ENCODE measurements around the gene CEND1.

CEND1 gene

DNA sequence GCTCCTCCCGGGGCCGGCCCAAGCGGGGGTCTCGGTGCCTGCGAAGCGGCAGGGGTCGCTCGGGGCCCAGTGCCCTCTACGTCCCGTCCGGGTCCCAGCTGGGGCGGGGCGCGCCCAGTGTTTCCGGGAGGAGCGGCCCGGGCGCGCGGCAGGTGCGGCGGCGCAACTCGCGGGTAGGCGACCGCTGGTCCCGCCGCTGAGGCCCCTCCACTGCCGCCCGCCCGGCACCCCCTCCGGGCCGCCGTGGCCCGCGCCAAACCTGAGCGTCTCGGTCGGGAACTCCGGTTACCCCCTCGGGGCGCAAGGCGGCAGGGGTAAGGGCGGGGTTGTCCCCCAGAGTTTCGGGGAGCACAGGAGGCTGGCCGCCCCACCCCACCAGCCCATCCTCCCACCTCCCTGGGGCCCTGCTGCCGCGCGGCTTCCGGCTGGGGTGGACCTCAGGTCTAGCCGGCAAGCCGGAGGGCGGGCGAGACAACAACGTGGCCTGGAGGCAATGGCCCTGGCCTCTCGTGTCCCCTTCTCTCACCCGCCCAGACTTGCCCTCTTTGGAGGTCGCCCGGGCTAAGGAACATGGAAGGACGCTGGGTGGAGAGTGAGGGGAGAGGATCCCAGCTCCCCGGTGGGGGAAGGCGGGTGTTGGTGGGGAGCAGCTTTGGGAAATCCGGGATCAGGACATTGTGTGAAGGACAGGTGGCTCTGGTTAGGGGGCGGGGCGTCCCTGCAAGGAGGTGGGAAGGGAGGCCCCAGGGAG lies 37.4 kb upstream of the CEND1 start:
- DNase-seq: no peak

DNA sequence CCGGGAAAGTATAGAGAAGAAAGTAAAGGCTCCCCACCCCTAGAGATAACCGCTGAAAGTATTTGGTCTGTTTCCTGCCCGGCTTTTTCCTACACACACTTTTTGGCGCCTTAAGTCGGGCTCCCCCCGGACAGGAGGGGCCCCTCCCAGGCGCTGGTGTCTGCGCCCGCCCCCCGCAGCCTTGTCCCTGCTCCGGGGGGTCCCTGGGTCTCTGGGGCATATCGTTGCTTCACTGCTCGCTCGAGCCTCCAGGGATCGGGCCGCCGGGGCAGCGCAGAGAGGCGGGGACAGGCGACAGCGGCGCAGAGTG lies 36.9 kb upstream of the CEND1 start:
- DNase-seq: no peak

DNA sequence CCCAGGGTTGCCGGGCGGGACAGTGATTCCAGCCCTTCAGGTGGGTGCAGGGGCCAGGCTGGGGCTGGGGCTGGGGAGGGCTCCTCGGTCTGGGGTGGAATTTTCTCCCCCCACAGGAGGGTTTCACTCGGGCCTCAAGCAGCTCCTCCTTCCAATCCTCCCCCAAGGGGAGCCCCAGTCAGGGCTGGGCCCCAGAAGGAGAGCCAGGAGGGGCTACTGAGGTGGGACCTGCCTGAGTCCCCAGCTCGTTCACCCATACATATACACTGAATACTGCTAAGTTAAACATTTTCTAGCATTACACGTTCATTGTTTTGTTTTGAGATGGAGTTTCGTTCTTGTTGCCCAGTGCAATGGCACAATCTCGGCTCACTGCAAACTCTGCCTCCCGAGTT lies 36.3 kb upstream of the CEND1 start:
- DNase-seq: no peak

- DNase-seq: no peak
Measured at GRCh38 chr11:825366-826226, 35.7 kb upstream of the CEND1 start.

GRCh38 chr11:824942-825341 lies 35.1 kb upstream of the CEND1 start:
- no peak for DNase-seq

- no peak for DNase-seq
Measured at GRCh38 chr11:824292-824880, 34.5 kb upstream of the CEND1 start.

- no peak for DNase-seq
Measured at GRCh38 chr11:823441-824291, 33.8 kb upstream of the CEND1 start.

GRCh38 chr11:821512-822371 lies 31.9 kb upstream of the CEND1 start:
- DNase-seq: no peak

DNA sequence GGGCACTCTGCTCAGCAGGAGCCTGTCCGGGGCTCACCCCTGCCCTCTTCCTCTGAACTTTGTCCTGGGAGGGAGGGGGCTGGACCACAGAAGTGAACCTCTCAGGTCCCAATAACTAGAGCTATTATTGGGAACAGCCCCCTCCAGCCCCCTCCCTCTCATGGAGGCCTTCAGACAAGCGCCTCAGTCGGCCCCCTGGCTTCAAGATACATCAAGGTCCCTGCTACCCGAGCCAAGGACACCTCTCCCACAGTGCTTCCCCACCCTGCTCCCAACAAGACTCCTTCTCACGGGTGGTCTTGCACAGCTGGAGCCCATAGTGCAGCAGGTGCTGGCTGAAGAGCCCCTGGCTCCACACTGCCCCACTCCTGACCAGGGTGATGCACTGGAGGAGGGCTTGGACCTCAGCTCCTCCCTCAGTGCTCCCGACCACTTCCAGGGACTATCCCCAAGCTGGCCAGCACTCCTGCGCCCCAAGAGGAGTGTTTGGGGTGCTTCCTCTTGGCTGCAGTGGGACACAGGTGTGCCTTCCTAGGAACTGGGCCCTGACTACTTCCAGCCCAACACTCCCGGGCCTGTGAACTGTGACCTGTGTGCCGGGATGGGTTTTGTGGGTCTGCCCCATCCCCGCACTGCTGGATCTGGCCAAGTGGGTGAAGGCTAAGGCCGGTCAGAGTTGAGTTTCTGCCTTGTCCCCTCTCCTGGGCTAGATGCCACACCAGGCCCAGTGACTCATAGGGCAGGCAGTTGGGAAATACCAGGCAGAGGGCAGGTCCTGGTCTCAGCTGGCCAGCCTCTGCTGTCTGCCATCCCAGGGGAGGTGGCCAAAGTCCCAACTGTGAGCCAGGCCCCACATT lies 31.0 kb upstream of the CEND1 start:
- no peak for DNase-seq

GRCh38 chr11:819943-820649 lies 30.2 kb upstream of the CEND1 start:
- DNase-seq: no peak

GRCh38 chr11:819129-819931 lies 29.4 kb upstream of the CEND1 start:
- no peak for DNase-seq

- DNase-seq: no peak
Measured at GRCh38 chr11:818396-819128, 28.7 kb upstream of the CEND1 start, which contains the start of gene PNPLA2. Gene PNPLA2, plus strand, starts transcription at chr11:818914. Its CDS starts 805 bp downstream, at chr11:819719.

DNA sequence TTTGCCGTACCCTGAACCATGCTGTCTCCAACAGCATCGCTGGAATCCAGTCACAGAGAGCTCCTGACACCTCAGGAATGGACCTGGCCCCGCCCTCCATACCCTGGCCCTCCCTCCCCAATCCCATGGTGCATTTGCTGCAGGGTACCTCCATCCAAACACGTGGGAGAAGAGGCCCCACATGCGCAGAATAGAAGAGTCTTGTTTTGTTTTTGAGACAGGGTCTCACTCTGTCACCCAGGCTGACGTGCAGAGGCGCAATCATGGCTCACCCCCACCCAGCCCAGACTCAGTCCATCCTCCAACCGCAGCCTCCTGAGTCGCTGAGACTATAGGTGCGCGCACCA lies 26.5 kb upstream of the CEND1 start:
- no peak for DNase-seq

GRCh38 chr11:815675-816432 lies 26.0 kb upstream of the CEND1 start:
- DNase-seq: no peak

DNA sequence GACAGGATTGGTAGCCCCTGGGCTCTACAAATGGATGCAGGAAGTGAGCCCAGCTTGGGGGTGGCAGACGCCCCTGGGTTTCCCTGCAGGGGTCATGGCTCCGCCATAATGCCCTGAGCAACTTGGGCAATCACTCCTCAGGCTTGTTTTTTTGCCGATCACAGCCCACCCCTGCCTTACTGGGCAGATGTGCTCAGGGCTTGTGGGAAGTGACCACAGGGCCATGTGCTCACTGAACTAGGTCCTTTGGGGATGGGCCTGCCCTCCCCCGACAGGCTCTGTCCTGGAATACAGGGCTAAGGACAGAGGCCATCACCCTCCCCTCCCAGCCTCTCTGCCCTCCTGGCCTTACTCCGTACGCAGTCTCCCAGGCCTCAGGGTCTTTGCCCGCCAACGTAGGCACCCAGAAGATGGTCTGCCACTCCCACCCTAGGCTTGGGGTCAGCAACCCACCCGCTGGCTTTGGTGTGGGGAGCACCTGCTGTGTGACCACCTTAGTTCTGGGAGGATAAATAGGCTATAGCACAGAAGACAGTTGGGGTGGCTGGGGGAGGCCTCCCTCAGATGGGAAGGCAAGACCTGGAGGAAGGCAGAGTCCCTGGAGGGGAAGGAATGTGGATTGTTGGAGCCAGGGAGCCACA lies 23.7 kb upstream of the CEND1 start:
- DNase-seq: no peak

DNA sequence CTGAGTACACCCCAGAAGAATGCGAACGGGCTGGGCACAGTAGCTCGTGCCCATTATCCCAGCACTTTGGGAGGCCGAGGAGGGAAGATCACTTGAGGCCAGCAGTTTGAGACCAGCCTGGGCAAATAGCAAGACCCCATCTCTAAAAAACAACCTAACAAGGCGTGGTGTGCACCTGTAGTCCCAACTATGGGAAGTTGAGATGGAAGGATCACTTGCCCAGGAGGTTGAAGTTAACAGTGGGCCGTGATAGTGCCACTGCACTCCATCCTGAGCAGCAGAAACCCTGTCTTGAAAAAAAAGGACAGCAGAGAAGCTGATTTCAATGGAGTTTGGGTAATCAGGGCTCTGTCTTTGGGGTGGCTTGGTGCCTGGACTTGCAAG lies 23.2 kb upstream of the CEND1 start:
- DNase-seq: no peak

DNA sequence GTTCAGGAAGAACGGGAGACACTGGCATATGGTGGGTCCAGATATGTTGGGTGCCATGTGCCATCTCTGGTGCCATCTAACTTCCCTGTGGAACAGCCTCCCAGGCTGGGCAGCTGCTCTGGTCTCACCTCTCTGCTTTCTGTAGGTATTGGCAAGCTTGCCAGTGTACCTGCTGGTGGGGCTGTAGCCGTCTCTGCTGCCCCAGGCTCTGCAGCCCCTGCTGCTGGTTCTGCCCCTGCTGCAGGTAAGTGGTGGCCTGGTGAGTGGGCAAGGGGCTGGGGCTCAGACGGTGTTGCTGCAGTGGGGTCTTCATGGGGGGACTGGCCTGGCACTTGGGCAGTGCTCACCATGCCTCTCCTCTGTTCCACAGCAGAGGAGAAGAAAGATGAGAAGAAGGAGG lies 22.5 kb upstream of the CEND1 start:
- no peak for DNase-seq
